Measurements from ENCODE around the gene DAZAP1.

DNA sequence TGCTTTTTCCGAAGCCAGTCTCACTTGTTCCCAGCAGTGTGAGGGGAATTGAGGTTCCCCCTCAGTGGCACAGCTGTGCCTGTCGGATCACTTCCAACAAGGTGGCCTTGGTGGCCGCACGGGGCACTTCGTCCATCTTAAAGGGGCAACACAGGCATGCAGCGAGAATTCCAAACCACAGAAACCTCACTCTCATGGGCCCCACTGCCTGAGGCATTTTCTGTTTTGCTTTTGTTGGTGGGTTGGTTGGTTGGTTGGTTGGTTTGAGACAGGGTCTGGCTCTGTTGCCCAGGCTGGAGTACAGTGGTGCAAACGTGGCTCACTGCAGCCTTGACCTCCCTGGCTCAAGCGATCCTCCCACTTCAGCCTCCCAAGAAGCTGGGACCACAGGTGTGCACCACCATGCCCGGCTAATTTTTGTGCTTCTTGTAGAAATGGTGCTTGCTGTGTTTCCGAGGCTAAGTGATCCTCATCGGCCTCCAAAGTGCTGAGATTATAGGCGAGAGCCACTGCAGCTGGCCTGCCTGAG, 27.4 kb upstream of the DAZAP1 start:
- no peak for TF ChIP-seq POLR2A (IDR thresholded peaks at IDR 0.05)
- TF ChIP-seq EP300 (IDR thresholded peaks at IDR 0.05) = no peak
